Osteoblast (primary cell): ENCODE results near the gene AP5Z1. TPM values are rescaled to one million over a fixed set of nuclear protein-coding genes. Genes with fewer than 3 reads are reported as not detected.

Experiments used
- DNase-seq: peaks from one replicate; pipeline ENCODE4 v3.0.0; 2011; ENCODE audit warnings: low spot score, mixed read lengths; ENCODE audit not compliant: insufficient read length; ENCODE audit errors: missing footprints
- H2AFZ ChIP-seq: 2 replicates; pipeline ENCODE4 v1.6.0; 2011; ENCODE audit warnings: mild to moderate bottlenecking, low read length
- H3K27ac ChIP-seq: 2 replicates; pipeline ENCODE4 v1.5.1; 2011; ENCODE audit warnings: mild to moderate bottlenecking, low read depth, low read length, moderate library complexity
- H3K27me3 ChIP-seq: 2 replicates; pipeline ENCODE4 v1.6.0; 2012; ENCODE audit warnings: mild to moderate bottlenecking, control low read depth, inconsistent platforms, low read length, moderate library complexity; ENCODE audit not compliant: insufficient read depth
- H3K36me3 ChIP-seq: 2 replicates; pipeline ENCODE4 v1.5.1; 2011; ENCODE audit warnings: mild to moderate bottlenecking, low read length, control low read depth, moderate library complexity; ENCODE audit not compliant: insufficient read depth
- H3K4me1 ChIP-seq: 2 replicates; pipeline ENCODE4 v1.5.1; 2011; ENCODE audit warnings: mild to moderate bottlenecking, low read length, control low read depth, moderate library complexity; ENCODE audit not compliant: insufficient read depth
- H3K4me2 ChIP-seq: 2 replicates; pipeline ENCODE4 v1.6.0; 2011; ENCODE audit warnings: mild to moderate bottlenecking, low read length; ENCODE audit not compliant: insufficient read depth
- H3K4me3 ChIP-seq: fragments of 200-600 bp; sonication (generic); 3 replicates; pipeline ENCODE4 v1.5.1; 2012; ENCODE audit warnings: mild to moderate bottlenecking, low read length, inconsistent platforms; ENCODE audit not compliant: insufficient read depth
- H3K79me2 ChIP-seq: 2 replicates; pipeline ENCODE4 v1.6.0; 2012; ENCODE audit warnings: mild to moderate bottlenecking, low read length, control low read depth, inconsistent platforms; ENCODE audit not compliant: insufficient read depth
- H3K9me3 ChIP-seq: 2 replicates; pipeline ENCODE4 v1.5.1; 2011; ENCODE audit warnings: low read depth, low read length, control low read depth
- H4K20me1 ChIP-seq: 2 replicates; pipeline ENCODE4 v1.6.0; 2012; ENCODE audit warnings: mild to moderate bottlenecking, low read length, control low read depth; ENCODE audit not compliant: insufficient read depth
- CTCF ChIP-seq: IDR thresholded peaks from 2 replicates; pipeline ENCODE4 v1.5.1; 2011; ENCODE audit warnings: mild to moderate bottlenecking, low read depth, low read length, moderate library complexity; ENCODE audit errors: extremely low read depth
- total RNA-seq: library from RNA; depleted of rRNA; stranded (reverse); fragments of >200 nt; gene quantifications from 2 replicates; pipeline ENCODE4 v1.2.3, GENCODE V29; 2012

AP5Z1 gene
- total RNA-seq, 1 donor: 73.1 TPM

GRCh38 chr7:4794591-4795350 lies 19.3 kb downstream of the AP5Z1 start:
- Histone ChIP-seq H3K9me3 (no peaks in the 10 kb centered on the region), H2AFZ (no peak overlapping the region), H3K79me2 (no peaks in the 10 kb centered on the region), H3K27ac (no peak overlapping the region), H4K20me1 (no peaks in the 10 kb centered on the region), H3K4me1 (peaks cover 5% of the 10 kb centered on the region), H3K36me3 (peaks cover 8% of the 10 kb centered on the region), H3K4me3 (peak overlapping the region; percentile 28), H3K27me3 (no peaks in the 10 kb centered on the region), H3K4me2 (peak overlapping the region; percentile 54)
- TF ChIP-seq CTCF: no peak
- no peak for DNase-seq

- H3K4me2 ChIP-seq: no peak overlapping the region
- H3K27ac ChIP-seq: no peak overlapping the region
Measured at GRCh38 chr7:4796453-4796852, 21.0 kb downstream of the AP5Z1 start.

GRCh38 chr7:4797858-4798705 lies 22.7 kb downstream of the AP5Z1 start:
- Histone ChIP-seq H3K36me3 (no peaks in the 10 kb centered on the region), H3K4me2 (no peak overlapping the region), H3K4me3 (no peak overlapping the region), H3K9me3 (no peaks in the 10 kb centered on the region), H3K4me1 (peaks cover 5% of the 10 kb centered on the region), H2AFZ (no peak overlapping the region), H3K27me3 (no peaks in the 10 kb centered on the region), H3K27ac (no peak overlapping the region), H3K79me2 (no peaks in the 10 kb centered on the region), H4K20me1 (no peaks in the 10 kb centered on the region)
- TF ChIP-seq CTCF: peak; percentile 78
- peak; percentile 99 for DNase-seq

More at GRCh38 chr7:4796453-4796852, 21.0 kb downstream of the AP5Z1 start:
- DNase-seq: no peak
- no peak overlapping the region for H3K4me3 ChIP-seq
- no peak for TF ChIP-seq CTCF
- H3K36me3 ChIP-seq: peaks cover 2% of the 10 kb centered on the region
- H3K4me1 ChIP-seq: peaks cover 5% of the 10 kb centered on the region
- no peak overlapping the region for H2AFZ ChIP-seq
- H4K20me1 ChIP-seq: no peaks in the 10 kb centered on the region
- no peaks in the 10 kb centered on the region for H3K9me3 ChIP-seq
- H3K79me2 ChIP-seq: no peaks in the 10 kb centered on the region
- H3K27me3 ChIP-seq: no peaks in the 10 kb centered on the region

- no peaks in the 10 kb centered on the region for H4K20me1 ChIP-seq
- H3K4me2 ChIP-seq: no peak overlapping the region
- H2AFZ ChIP-seq: no peak overlapping the region
- no peaks in the 10 kb centered on the region for H3K9me3 ChIP-seq
- DNase-seq: peak; percentile 88
- no peak for TF ChIP-seq CTCF
- H3K36me3 ChIP-seq: no peaks in the 10 kb centered on the region
- no peaks in the 10 kb centered on the region for H3K27me3 ChIP-seq
- H3K27ac ChIP-seq: no peak overlapping the region
- peaks cover 5% of the 10 kb centered on the region for H3K4me1 ChIP-seq
- no peak overlapping the region for H3K4me3 ChIP-seq
- H3K79me2 ChIP-seq: no peaks in the 10 kb centered on the region
Measured at GRCh38 chr7:4798706-4799235, 23.3 kb downstream of the AP5Z1 start.
